Activated CD4-positive, alpha-beta T cell treated with anti-CD3 and anti-CD28 coated beads, Interleukin-2, amount 50 U/mL, for 4 hours (primary cell): ENCODE results near the gene DNAJB2.
"Not testable (repeated sequence)": the region's sequence is repeated elsewhere in the genome, so short reads cannot be mapped to it uniquely, and the experiment has no call there.

Experiments used
- DNase-seq, 2 experiments: peaks; one replicate each; pipeline ENCODE4 v3.0.0-alpha.2; 2020

Gene DNAJB2

DNA sequence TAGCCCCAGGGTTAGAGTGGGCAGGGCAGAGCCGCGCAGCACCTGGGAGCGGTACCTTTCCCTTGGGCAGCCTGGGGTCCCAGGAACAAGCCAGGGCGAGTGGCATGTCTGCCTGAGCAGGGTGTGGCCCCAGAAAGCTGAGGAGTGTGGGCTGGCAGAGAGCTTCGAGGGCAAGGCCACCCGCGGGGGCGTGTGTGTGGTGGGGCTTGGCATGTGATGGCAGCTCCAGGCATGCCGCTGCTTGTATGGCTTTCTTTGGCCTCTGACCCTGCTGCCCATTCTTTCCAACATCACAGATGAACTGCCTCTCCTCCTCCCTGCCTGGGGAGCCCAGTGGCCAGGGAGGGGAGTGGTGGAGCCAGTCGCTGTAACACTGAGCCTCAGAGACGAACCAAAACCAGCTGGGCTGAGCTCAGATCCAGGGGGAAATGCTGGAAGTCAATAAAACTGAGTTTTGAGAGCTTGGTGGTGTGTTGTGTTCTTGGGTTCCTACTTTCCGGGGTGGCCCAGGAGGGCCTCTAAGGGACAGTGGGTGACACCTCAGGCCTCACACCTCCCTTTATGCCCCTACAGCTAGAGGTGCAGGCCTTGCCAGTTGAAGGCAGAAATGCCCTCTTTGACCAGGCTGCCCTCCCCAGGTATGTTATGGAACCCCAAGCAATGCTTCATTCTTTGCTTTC is 7.4 kb downstream of the DNAJB2 start:
- DNase-seq = no peak

- not testable (repeated sequence) for DNase-seq
Observed at GRCh38 chr2:219287116-219287440, 7.9 kb downstream of the DNAJB2 start.

DNA sequence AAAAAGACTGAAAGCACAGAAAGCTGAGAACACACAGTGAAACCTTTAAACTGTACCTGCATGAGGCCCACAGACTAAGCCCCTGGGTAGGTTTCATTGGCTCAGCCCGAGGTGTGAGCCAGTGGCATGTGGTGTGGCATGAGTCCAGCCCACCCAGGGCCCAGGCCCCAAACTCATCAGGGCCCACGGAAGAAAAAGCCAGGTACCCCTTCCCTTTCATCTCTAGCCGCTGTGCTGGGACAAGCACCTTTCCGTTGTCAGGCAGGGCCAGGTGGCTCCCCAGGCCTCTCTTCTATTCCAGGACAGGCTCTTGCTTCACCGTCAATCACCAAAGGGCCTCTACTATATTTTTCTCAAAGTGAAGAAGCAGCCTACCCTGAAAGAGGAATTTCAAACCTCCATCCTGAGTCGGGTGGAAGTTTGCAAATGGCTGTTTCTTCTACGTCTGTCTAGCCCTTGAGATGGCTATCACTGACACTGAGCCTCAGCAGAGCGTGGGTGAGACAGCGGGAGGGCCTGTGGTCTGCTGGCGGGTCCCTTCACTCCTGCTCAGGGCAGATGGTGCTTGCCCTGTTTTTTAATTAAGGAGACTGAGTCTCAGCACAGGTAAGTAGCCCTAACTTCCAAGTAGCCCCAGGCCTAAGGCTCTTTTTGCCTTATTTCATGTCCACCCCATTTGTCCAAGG is 8.6 kb downstream of the DNAJB2 start:
- no peak for DNase-seq

- no peak for DNase-seq
Observed at GRCh38 chr2:219289195-219289536, 10.0 kb downstream of the DNAJB2 start.

GRCh38 chr2:219289537-219290361 is 10.6 kb downstream of the DNAJB2 start:
- DNase-seq = no peak

DNA sequence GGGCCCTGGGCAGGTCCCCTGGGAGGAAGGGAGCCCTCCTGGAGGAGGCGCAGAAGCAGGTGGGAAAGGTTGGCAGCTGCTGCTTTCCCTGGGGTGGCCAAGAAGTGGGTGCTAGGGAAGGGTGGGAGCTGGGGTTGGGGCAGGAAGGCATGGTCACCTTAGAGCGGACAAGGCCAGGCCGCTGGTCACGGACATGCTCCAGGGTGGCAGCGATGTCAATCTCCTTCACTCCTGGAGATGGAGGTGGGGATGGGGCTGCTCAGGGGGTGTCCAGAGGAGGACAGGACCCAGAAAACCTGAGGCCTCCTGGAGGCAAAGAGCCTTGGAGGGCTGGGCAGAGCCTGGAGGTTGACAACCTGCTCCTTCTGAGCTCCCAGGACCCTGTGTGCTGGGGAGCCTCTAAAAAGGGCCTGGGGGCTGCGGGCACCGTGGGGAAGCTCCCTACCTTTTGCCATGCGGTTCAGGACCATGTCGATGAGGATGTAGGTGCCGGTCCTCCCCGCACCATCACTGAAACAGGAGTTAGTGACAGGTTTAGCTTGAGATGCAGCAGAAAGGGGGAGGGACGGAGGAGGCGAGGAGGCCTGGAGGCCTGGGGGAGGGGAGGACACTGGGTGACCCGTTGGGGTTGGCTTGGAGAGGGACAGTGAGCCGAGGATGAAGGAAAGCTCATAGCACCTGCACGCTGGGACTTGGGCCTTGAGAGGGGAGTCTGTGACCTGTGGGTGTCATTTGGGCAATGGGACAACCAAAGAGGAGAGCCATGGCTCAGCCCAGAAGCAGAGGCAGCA is 11.4 kb downstream of the DNAJB2 start:
- DNase-seq = no peak

- no peak for DNase-seq
Observed at GRCh38 chr2:219291394-219291793, 12.2 kb downstream of the DNAJB2 start.

- no peak for DNase-seq
Observed at GRCh38 chr2:219291910-219292490, 12.8 kb downstream of the DNAJB2 start.

GRCh38 chr2:219292616-219293015 is 13.4 kb downstream of the DNAJB2 start:
- no peak for DNase-seq

GRCh38 chr2:219293736-219294231 is 14.6 kb downstream of the DNAJB2 start:
- no peak for DNase-seq

GRCh38 chr2:219294356-219295351 is 15.5 kb downstream of the DNAJB2 start:
- peak; percentile 84 to 85 for DNase-seq

- no peak for DNase-seq
Observed at GRCh38 chr2:219296142-219296541, 17.0 kb downstream of the DNAJB2 start.

GRCh38 chr2:219296631-219297391 is 17.6 kb downstream of the DNAJB2 start:
- DNase-seq = no peak

DNA sequence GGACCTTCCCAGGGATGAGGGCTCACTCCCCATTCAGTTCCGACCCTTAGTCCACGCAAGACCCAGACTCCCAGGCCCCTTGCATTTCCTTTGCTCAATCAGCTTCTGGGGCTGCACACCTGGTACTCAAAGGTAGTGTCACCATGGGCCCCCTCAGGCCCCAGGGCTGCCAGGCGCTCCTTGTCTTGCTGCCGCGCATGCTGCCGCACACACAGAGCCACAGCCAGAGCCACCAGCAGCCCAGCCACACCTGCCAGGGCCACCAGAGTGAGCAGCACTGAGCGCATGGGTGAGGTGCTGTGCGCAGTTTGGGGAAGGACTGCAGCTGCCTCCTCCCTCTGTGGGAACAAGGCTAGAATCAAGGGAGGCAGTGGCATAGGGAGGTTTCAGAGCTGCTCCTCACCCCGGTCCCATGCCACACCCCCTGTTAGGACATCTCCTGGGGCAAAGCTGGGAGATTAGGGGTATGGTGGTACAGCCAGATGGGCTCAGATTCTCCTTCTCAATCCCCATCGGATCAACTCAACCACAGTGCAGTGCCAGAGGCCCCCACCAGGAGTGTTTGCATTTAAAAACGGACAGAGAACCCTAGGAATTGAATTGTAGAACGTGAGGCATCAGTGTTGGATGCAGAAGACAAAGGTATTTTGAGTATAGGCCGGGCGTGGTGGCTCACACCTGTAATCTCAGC is 18.7 kb downstream of the DNAJB2 start:
- no peak for DNase-seq

GRCh38 chr2:219298759-219299371 is 19.7 kb downstream of the DNAJB2 start:
- DNase-seq = peak; percentile 88 to 91

DNA sequence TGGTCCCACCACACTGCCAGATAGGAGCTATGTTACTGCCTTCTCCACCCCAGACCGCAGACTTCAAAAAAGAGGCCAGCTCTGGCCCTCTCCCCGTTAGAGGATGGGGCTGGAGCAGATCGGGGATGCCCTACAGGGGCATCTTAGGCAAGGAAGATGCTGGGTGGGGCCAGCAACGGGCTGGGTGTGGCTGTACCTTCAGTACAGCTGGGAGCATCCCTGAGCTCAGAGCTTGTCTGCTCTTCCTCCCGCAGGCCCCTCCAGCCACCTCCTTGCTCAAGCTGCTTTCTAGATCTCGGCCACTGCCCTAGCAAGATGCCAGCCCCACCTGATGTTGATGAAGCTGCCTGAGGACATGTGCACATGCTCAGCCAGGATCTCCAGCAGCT is 20.2 kb downstream of the DNAJB2 start:
- no peak for DNase-seq

DNA sequence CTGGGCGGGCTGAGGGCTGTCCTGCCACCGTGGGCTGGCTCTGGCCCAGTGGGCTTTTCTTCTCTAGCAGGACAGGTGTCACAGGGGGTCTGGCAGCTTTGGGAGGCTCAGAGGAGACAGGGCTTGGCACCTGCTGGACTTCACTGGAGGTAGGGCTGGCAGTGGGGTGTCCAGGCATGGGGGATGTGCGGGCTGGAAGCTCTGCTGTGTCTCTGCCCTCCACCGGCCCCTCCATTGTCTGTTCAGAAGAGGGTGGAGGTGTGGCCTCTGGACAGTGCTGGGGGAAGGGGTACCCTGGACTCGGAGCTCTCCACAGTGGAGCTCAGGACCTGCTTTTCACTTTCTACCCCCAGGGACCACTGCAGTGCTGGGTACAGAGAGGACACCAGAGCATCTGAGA is 20.9 kb downstream of the DNAJB2 start:
- DNase-seq = no peak

GRCh38 chr2:219302412-219302968 is 23.3 kb downstream of the DNAJB2 start:
- DNase-seq = no peak

- no peak for DNase-seq
Observed at GRCh38 chr2:219304223-219304622, 25.1 kb downstream of the DNAJB2 start.
